A549 (cell line): ENCODE results near the gene ITGBL1. TPM values are rescaled to one million over a fixed set of nuclear protein-coding genes. Genes with fewer than 3 reads are reported as not detected.

ENCODE experiments used
- ATAC-seq, 2 experiments: fragments of 200-7000 bp in 1 of 2; fragments of >200 bp in 1 of 2; cut with Nextera tagmentation in 1 of 2; cut with Tn5 transposase in 1 of 2; 3 replicates each; pipeline versions ENCODE4 v1.8.0 to v1.9.1; 2018 to 2020; ENCODE audit warnings: mild to moderate bottlenecking in 1 of 2, moderate library complexity in 1 of 2
- CTCF ChIA-PET: fragments of 300-600 bp; sonication (Branson Sonifier 250); formaldehyde crosslinking; extraction: SDS; loops from one replicate; lab custom pipeline; 2021; ENCODE audit warnings: antibody characterized with exemption, inconsistent platforms; lab: Yijun Ruan, JAX
- POLR2A ChIA-PET: fragments of 350-600 bp; formaldehyde crosslinking; extraction: SDS; loops from one replicate; lab custom pipeline; 2021; ENCODE audit warnings: antibody characterized with exemption, inconsistent platforms; lab: Yijun Ruan, JAX
- DNase-seq, 2 experiments: peaks; one replicate each; pipeline versions ENCODE4 v3.0.0 to v3.0.0-alpha.2; 2011 to 2016; ENCODE audit warnings: low read depth in 1 of 2, low spot score in 1 of 2
- FAIRE-seq: peaks from 2 replicates; lab custom pipeline; 2011; peaks lifted over from hg19 to GRCh38; lab: Jason Lieb, UNC
- H3K27ac ChIP-seq, 2 experiments: fragments of >200 bp; sonication (Bioruptor Twin); formaldehyde crosslinking; 3 replicates each; pipeline ENCODE4 v1.5.1; 2016 to 2017
- H3K4me1 ChIP-seq: fragments of >200 bp; sonication (Bioruptor Twin); formaldehyde crosslinking; 3 replicates; pipeline ENCODE4 v1.6.1; 2016
- H3K4me2 ChIP-seq: fragments of >200 bp; sonication (Bioruptor Twin); formaldehyde crosslinking; 3 replicates; pipeline ENCODE4 v1.6.1; 2016
- H3K4me3 ChIP-seq: fragments of >200 bp; sonication (Bioruptor Twin); formaldehyde crosslinking; 3 replicates; pipeline ENCODE4 v1.5.1; 2016
- H3K9me3 ChIP-seq: fragments of >200 bp; sonication (Bioruptor Twin); formaldehyde crosslinking; 3 replicates; pipeline ENCODE4 v1.6.1; 2016
- ATOH8 ChIP-seq: fragments of 250-450 bp; sonication (Bioruptor Pico); IDR thresholded peaks from 2 replicates; pipeline ENCODE4 v1.5.0; 2020; ENCODE audit warnings: low read depth, mild to moderate bottlenecking, moderate library complexity
- BCL3 ChIP-seq: fragments of >200 bp; sonication (Bioruptor Twin); formaldehyde crosslinking; IDR thresholded peaks from 3 replicates; pipeline ENCODE4 v1.6.1; 2016
- CBX8 ChIP-seq: fragments of 200-600 bp; sonication (generic); IDR thresholded peaks from 2 replicates; pipeline ENCODE4 v1.6.1; 2016
- EHF ChIP-seq: fragments of 250-450 bp; sonication (Bioruptor Pico); IDR thresholded peaks from 2 replicates; pipeline ENCODE4 v1.5.0; 2020; ENCODE audit warnings: mild to moderate bottlenecking
- EHMT2 ChIP-seq: fragments of 200-600 bp; sonication (generic); IDR thresholded peaks from 2 replicates; pipeline ENCODE4 v1.6.1; 2016; ENCODE audit warnings: antibody characterized with exemption, low read depth, mild to moderate bottlenecking, moderate library complexity
- FOSL2 ChIP-seq, 2 experiments: fragments of 450-650 bp in 1 of 2; fragments of >200 bp in 1 of 2; sonication (Bioruptor Twin) in 1 of 2; formaldehyde crosslinking; IDR thresholded peaks; 2 replicates each; pipeline versions ENCODE4 v1.5.0 to v1.6.1; 2016 to 2020; ENCODE audit warnings: mild to moderate bottlenecking in 1 of 2, moderate library complexity in 1 of 2
- HES2 ChIP-seq: fragments of >200 bp; sonication (Bioruptor Twin); formaldehyde crosslinking; IDR thresholded peaks from 2 replicates; pipeline ENCODE4 v1.6.1; 2016
- HOXB13 ChIP-seq: fragments of 250-450 bp; sonication (Bioruptor Pico); IDR thresholded peaks from 2 replicates; pipeline ENCODE4 v1.5.0; 2020; ENCODE audit warnings: low read depth, mild to moderate bottlenecking, moderate library complexity
- HOXB5 ChIP-seq: fragments of 250-450 bp; sonication (Bioruptor Pico); IDR thresholded peaks from 2 replicates; pipeline ENCODE4 v1.5.0; 2020; ENCODE audit warnings: mild to moderate bottlenecking, moderate library complexity
- JUNB ChIP-seq: fragments of >200 bp; sonication (Bioruptor Twin); formaldehyde crosslinking; IDR thresholded peaks from 2 replicates; pipeline ENCODE4 v1.6.1; 2016
- MAFK ChIP-seq: fragments of 450-650 bp; IDR thresholded peaks from 2 replicates; pipeline ENCODE4 v1.6.1; 2014; ENCODE audit not compliant: partially characterized antibody
- NR3C1 ChIP-seq: fragments of >200 bp; sonication (Bioruptor Twin); formaldehyde crosslinking; IDR thresholded peaks from 3 replicates; pipeline ENCODE4 v1.6.1; 2017
- POLR2A ChIP-seq: IDR thresholded peaks from 2 replicates; pipeline ENCODE4 v1.6.1; 2012; ENCODE audit warnings: mild to moderate bottlenecking, low read length
- POLR2AphosphoS2 ChIP-seq: conservative IDR thresholded peaks from 2 replicates; pipeline ENCODE4 v1.6.1; 2012; ENCODE audit warnings: low read length, improper control_type of control experiment, inconsistent platforms
- RAD21 ChIP-seq, 2 experiments: fragments of >200 bp in 1 of 2; sonication (Bioruptor Twin) in 1 of 2; formaldehyde crosslinking in 1 of 2; IDR thresholded peaks in 1 of 2; conservative IDR thresholded peaks in 1 of 2; 2 replicates in 1 of 2; 3 replicates in 1 of 2; pipeline ENCODE4 v1.6.1; 2012 to 2018; ENCODE audit warnings: inconsistent platforms in 1 of 2
- RARB ChIP-seq: fragments of 250-450 bp; sonication (Bioruptor Pico); IDR thresholded peaks from 2 replicates; pipeline ENCODE4 v1.8.0; 2021; ENCODE audit warnings: mild to moderate bottlenecking, moderate library complexity
- REST ChIP-seq: fragments of 200-600 bp; sonication (generic); IDR thresholded peaks from 2 replicates; pipeline ENCODE4 v1.6.1; 2016; ENCODE audit warnings: antibody characterized with exemption, mild to moderate bottlenecking, moderate library complexity
- USF2 ChIP-seq: fragments of 450-650 bp; IDR thresholded peaks from 2 replicates; pipeline ENCODE4 v1.6.1; 2014; ENCODE audit warnings: antibody characterized with exemption
- ZNF302 ChIP-seq: fragments of 250-450 bp; sonication (Bioruptor Pico); IDR thresholded peaks from 2 replicates; pipeline ENCODE4 v1.9.0; 2021; ENCODE audit warnings: inconsistent platforms, mild to moderate bottlenecking, moderate library complexity
- WGBS: methylation state at CpG from one replicate; pipeline ENCODE4 v1.1.6; 2017; ENCODE audit errors: missing lambda C conversion rate; 5-methylcytosine and 5-hydroxymethylcytosine counted together
- polyA plus RNA-seq, 4 experiments: library from polyadenylated mRNA; depleted of rRNA in 3 of 4; stranded (reverse); fragments of >200 nt; fragmentation: RNase III in 1 of 4; extraction: RNeasy Plus Mini Kit Qiagen cat#74134 plus additional on column Dnase treatment in 1 of 4; gene quantifications; 2 replicates in 3 of 4; 3 replicates in 1 of 4; pipeline ENCODE4 v1.2.3, GENCODE V29; 2011 to 2017

Gene ITGBL1
- polyA plus RNA-seq, 2 of the 4 experiments (the other 2 are of a cell fraction): 0.40 to 1.3 TPM

GRCh38 chr13:101520672-101521071 is 68.2 kb downstream of the ITGBL1 start:
- ChIA-PET CTCF (interaction anchor here (2.5 kb wide), 1 partner anchor 237 kb away, joined by 8 read pairs; no protein-coding TSS in a partner anchor), POLR2A (no interaction called here)
- DNase-seq (no peak), FAIRE-seq (no peak), ATAC-seq (no peak)
- no peak overlapping the region for H3K27ac ChIP-seq
- H3K4me3 ChIP-seq: no peak overlapping the region
- TF ChIP-seq HOXB5 (CRISPR knock-in tag) (no peak), FOSL2 (IDR thresholded peaks at IDR 0.05) (no peak), FOSL2 (CRISPR knock-in tag; IDR thresholded peaks at IDR 0.05) (no peak), MAFK (peak; percentile 60)
- H3K4me1 ChIP-seq: no peaks in the 10 kb centered on the region
- no peak overlapping the region for H3K4me2 ChIP-seq
- 88% methylated on average over 4 of the region's 4 CpGs for WGBS
- H3K9me3 ChIP-seq: no peaks in the 10 kb centered on the region

- no peak for FAIRE-seq
- Histone ChIP-seq H3K4me2 (no peak overlapping the region), H3K27ac (no peak overlapping the region), H3K4me1 (no peaks in the 10 kb centered on the region), H3K9me3 (no peaks in the 10 kb centered on the region), H3K4me3 (no peak overlapping the region)
- WGBS: 72% methylated on average over 6 of the region's 6 CpGs
- no peak for DNase-seq
- ATAC-seq: no peak
- ChIA-PET POLR2A (no interaction called here), CTCF (no interaction called here)
- TF ChIP-seq JUNB (no peak), NR3C1 (no peak)
Measured at GRCh38 chr13:101521371-101521770, 68.9 kb downstream of the ITGBL1 start.

- Histone ChIP-seq H3K4me2 (no peak overlapping the region), H3K27ac (no peak overlapping the region), H3K4me1 (no peaks in the 10 kb centered on the region), H3K4me3 (no peak overlapping the region), H3K9me3 (no peaks in the 10 kb centered on the region)
- FAIRE-seq: no peak
- ChIA-PET CTCF (interaction anchor here (1.3 kb wide), 1 partner anchor 235 kb away, joined by 3 read pairs; no protein-coding TSS in a partner anchor), POLR2A (no interaction called here)
- WGBS: 73% methylated on average over 5 of the region's 5 CpGs
- ATAC-seq: no peak
- DNase-seq: no peak
- TF ChIP-seq RARB (no peak), MAFK (peak; percentile 72)
- TF ChIP-seq, all 56 proteins: peak for 1
Measured at GRCh38 chr13:101522607-101523006, 70.1 kb downstream of the ITGBL1 start.

- no peak for DNase-seq
Measured at GRCh38 chr13:101523154-101524131, 71.0 kb downstream of the ITGBL1 start.

More at GRCh38 chr13:101523154-101524131, 71.0 kb downstream of the ITGBL1 start:
- ATAC-seq: no peak
- no peaks in the 10 kb centered on the region for H3K9me3 ChIP-seq
- no peaks in the 10 kb centered on the region for H3K4me1 ChIP-seq
- ChIA-PET POLR2A (no interaction called here), CTCF (interaction anchor here (1.0 to 1.3 kb wide), 2 partner anchors 234 kb away, joined by 3 read pairs; no protein-coding TSS in a partner anchor)
- no peak for FAIRE-seq
- WGBS: 62% methylated on average over 8 of the region's 8 CpGs
- H3K4me3 ChIP-seq: no peak overlapping the region
- H3K4me2 ChIP-seq: no peak overlapping the region
- H3K27ac ChIP-seq: no peak overlapping the region
- no peak for TF ChIP-seq EHMT2
- no peak for TF ChIP-seq EHF (CRISPR knock-in tag)
- no peak for TF ChIP-seq HES2
- TF ChIP-seq POLR2AphosphoS2: no peak
- no peak for TF ChIP-seq POLR2A
- no peak for TF ChIP-seq REST
- no peak for TF ChIP-seq ATOH8 (CRISPR knock-in tag)
- TF ChIP-seq HOXB5 (CRISPR knock-in tag): no peak
- TF ChIP-seq FOSL2 (IDR thresholded peaks at IDR 0.05): no peak
- TF ChIP-seq FOSL2 (CRISPR knock-in tag; IDR thresholded peaks at IDR 0.05): no peak
- no peak for TF ChIP-seq ZNF302 (CRISPR knock-in tag)
- TF ChIP-seq CBX8: no peak
- no peak for TF ChIP-seq BCL3
- TF ChIP-seq RAD21 (conservative IDR thresholded peaks at IDR 0.05 in 1 of 2, IDR thresholded peaks at IDR 0.05 in 1 of 2): no peak
- TF ChIP-seq USF2: no peak
- no peak for TF ChIP-seq HOXB13 (CRISPR knock-in tag)
